ENCODE measurements around the gene AKTIP. TPM values are rescaled to one million over a fixed set of nuclear protein-coding genes. Genes with fewer than 3 reads are reported as not detected.

AKTIP gene
- total RNA-seq, 2 donors from 2014 or later: 21.6 to 38.1 TPM

GRCh38 chr16:53503991-53504663, 1.1 kb upstream of the AKTIP start:
- peaks cover 0 to 5% of the 10 kb centered on the region in 2 donors for H3K9me3 Mint-ChIP-seq
- ATAC-seq: no peak
- DNase-seq (ENCODE audit: low spot score in 2 of 2): peak in 1 of 2 donors; percentile 22
- peaks cover 17 to 22% of the 10 kb centered on the region in 2 donors for H3K36me3 Mint-ChIP-seq
- H3K27ac Mint-ChIP-seq: peak overlapping the region; percentile 92

- ATAC-seq (peak; percentile 90 to 94), DNase-seq (ENCODE audit: low spot score in 2 of 2) (peak; percentile 99 to 100)
- Mint-ChIP-seq H3K27ac (peak overlapping the region; percentile 87 to 92), H3K36me3 (peaks cover 20 to 24% of the 10 kb centered on the region in 2 donors), H3K9me3 (peaks cover 0 to 5% of the 10 kb centered on the region in 2 donors)
Measured at GRCh38 chr16:53503270-53503923, 388 bp upstream of the AKTIP start.

GRCh38 chr16:53501216-53501859, 1.7 kb downstream of the AKTIP start:
- DNase-seq (ENCODE audit: low spot score in 2 of 2) (no peak), ATAC-seq (no peak)
- Mint-ChIP-seq H3K36me3 (peaks cover 20 to 24% of the 10 kb centered on the region in 2 donors), H3K9me3 (peaks cover 0 to 5% of the 10 kb centered on the region in 2 donors), H3K27ac (peak overlapping the region; percentile 68 to 92)

GRCh38 chr16:53498984-53499383, 4.0 kb downstream of the AKTIP start:
- ATAC-seq: peak in 1 of 2 donors; percentile 2
- H3K27ac Mint-ChIP-seq: peak overlapping the region in 1 of 2 donors; percentile 82
- H3K9me3 Mint-ChIP-seq: no peaks in the 10 kb centered on the region
- DNase-seq (ENCODE audit: low spot score in 2 of 2): no peak
- peaks cover 28 to 32% of the 10 kb centered on the region in 2 donors for H3K36me3 Mint-ChIP-seq

GRCh38 chr16:53495325-53495724, 7.7 kb downstream of the AKTIP start:
- peaks cover 22 to 37% of the 10 kb centered on the region in 2 donors for H3K36me3 Mint-ChIP-seq
- ATAC-seq (no peak), DNase-seq (ENCODE audit: low spot score in 2 of 2) (no peak)
- H3K9me3 Mint-ChIP-seq: no peaks in the 10 kb centered on the region
- H3K27ac Mint-ChIP-seq: peak overlapping the region; percentile 44 to 86

- Mint-ChIP-seq H3K27ac (peak overlapping the region in 1 of 2 donors; percentile 44), H3K36me3 (peaks cover 22 to 39% of the 10 kb centered on the region in 2 donors), H3K9me3 (no peaks in the 10 kb centered on the region)
- no peak for DNase-seq (ENCODE audit: low spot score in 2 of 2)
- no peak for ATAC-seq
Measured at GRCh38 chr16:53494636-53495035, 8.4 kb downstream of the AKTIP start.

- DNase-seq (ENCODE audit: low spot score in 2 of 2): no peak
- Mint-ChIP-seq H3K36me3 (peaks cover 25 to 45% of the 10 kb centered on the region in 2 donors), H3K27ac (peak overlapping the region in 1 of 2 donors; percentile 81), H3K9me3 (no peaks in the 10 kb centered on the region)
- no peak for ATAC-seq
Measured at GRCh38 chr16:53492503-53492902, 10.5 kb downstream of the AKTIP start.

GRCh38 chr16:53489755-53490154, 13.3 kb downstream of the AKTIP start:
- Mint-ChIP-seq H3K27ac (peak overlapping the region; percentile 11 to 26), H3K9me3 (peaks cover 7 to 8% of the 10 kb centered on the region in 2 donors), H3K36me3 (peaks cover 28 to 57% of the 10 kb centered on the region in 2 donors)
- no peak for DNase-seq (ENCODE audit: low spot score in 2 of 2)
- no peak for ATAC-seq

GRCh38 chr16:53486230-53486629, 16.8 kb downstream of the AKTIP start:
- ATAC-seq: no peak
- no peak for DNase-seq (ENCODE audit: low spot score in 2 of 2)
- Mint-ChIP-seq H3K9me3 (peaks cover 14 to 22% of the 10 kb centered on the region in 2 donors), H3K27ac (no peak overlapping the region), H3K36me3 (peaks cover 54 to 86% of the 10 kb centered on the region in 2 donors)

- Mint-ChIP-seq H3K9me3 (peaks cover 14 to 22% of the 10 kb centered on the region in 2 donors), H3K36me3 (peaks cover 61 to 86% of the 10 kb centered on the region in 2 donors), H3K27ac (no peak overlapping the region)
- no peak for DNase-seq (ENCODE audit: low spot score in 2 of 2)
- no peak for ATAC-seq
Measured at GRCh38 chr16:53484542-53484941, 18.5 kb downstream of the AKTIP start.

GRCh38 chr16:53482123-53482522, 20.9 kb downstream of the AKTIP start:
- Mint-ChIP-seq H3K9me3 (peaks cover 14 to 27% of the 10 kb centered on the region in 2 donors), H3K27ac (peak overlapping the region; percentile 29 to 31), H3K36me3 (peaks cover 60 to 92% of the 10 kb centered on the region in 2 donors)
- peak; percentile 43 to 86 for ATAC-seq
- no peak for DNase-seq (ENCODE audit: low spot score in 2 of 2)

- ATAC-seq: no peak
- Mint-ChIP-seq H3K9me3 (peaks cover 10 to 22% of the 10 kb centered on the region in 2 donors), H3K36me3 (peaks cover 48 to 92% of the 10 kb centered on the region in 2 donors), H3K27ac (no peak overlapping the region)
- no peak for DNase-seq (ENCODE audit: low spot score in 2 of 2)
Measured at GRCh38 chr16:53480394-53480793, 22.6 kb downstream of the AKTIP start.

GRCh38 chr16:53478965-53479364, 24.0 kb downstream of the AKTIP start:
- Mint-ChIP-seq H3K36me3 (peaks cover 37 to 89% of the 10 kb centered on the region in 2 donors), H3K27ac (no peak overlapping the region), H3K9me3 (peaks cover under 1 to 11% of the 10 kb centered on the region in 2 donors)
- DNase-seq (ENCODE audit: low spot score in 2 of 2) (no peak), ATAC-seq (no peak)

- peak in 1 of 2 donors; percentile 43 for ATAC-seq
- peaks cover 29 to 89% of the 10 kb centered on the region in 2 donors for H3K36me3 Mint-ChIP-seq
Measured at GRCh38 chr16:53476867-53477266, 26.1 kb downstream of the AKTIP start.

GRCh38 chr16:53465606-53466280, 37.3 kb downstream of the AKTIP start:
- no peak for DNase-seq (ENCODE audit: low spot score in 2 of 2)
- Mint-ChIP-seq H3K27ac (no peak overlapping the region), H3K9me3 (no peaks in the 10 kb centered on the region), H3K36me3 (peaks cover 8 to 42% of the 10 kb centered on the region in 2 donors)
- no peak for ATAC-seq

More at GRCh38 chr16:53476867-53477266, 26.1 kb downstream of the AKTIP start:
- peaks cover 0 to 5% of the 10 kb centered on the region in 2 donors for H3K9me3 Mint-ChIP-seq
- H3K27ac Mint-ChIP-seq: peak overlapping the region in 1 of 2 donors; percentile 73
- no peak for DNase-seq (ENCODE audit: low spot score in 2 of 2)

- DNase-seq (ENCODE audit: low spot score in 2 of 2) (no peak), ATAC-seq (no peak)
- Mint-ChIP-seq H3K36me3 (peaks cover 15 to 68% of the 10 kb centered on the region in 2 donors), H3K9me3 (no peaks in the 10 kb centered on the region), H3K27ac (no peak overlapping the region)
Measured at GRCh38 chr16:53458635-53459034, 44.4 kb downstream of the AKTIP start.
